WERI-Rb-1 (cell line): ENCODE results near the gene AFF1.
"Not testable (repeated sequence)": the region's sequence is repeated elsewhere in the genome, so short reads cannot be mapped to it uniquely, and the experiment has no call there.

ENCODE experiments used
- DNase-seq: peaks from one replicate; pipeline ENCODE4 v3.0.0-alpha.2; 2020
- H3K27ac ChIP-seq: fragments of 250-450 bp; sonication (Bioruptor Pico); 2 replicates; pipeline ENCODE4 v1.5.1; 2020; ENCODE audit warnings: mild to moderate bottlenecking, moderate library complexity
- H3K27me3 ChIP-seq: fragments of 250-450 bp; sonication (Bioruptor Pico); 2 replicates; pipeline ENCODE4 v1.5.1; 2021; ENCODE audit warnings: mild to moderate bottlenecking, low read depth, moderate library complexity; ENCODE audit not compliant: insufficient read depth, severe bottlenecking
- H3K36me3 ChIP-seq: fragments of 250-450 bp; sonication (Bioruptor Pico); 2 replicates; pipeline ENCODE4 v1.5.1; 2020; ENCODE audit warnings: mild to moderate bottlenecking, moderate library complexity
- H3K4me3 ChIP-seq: 2 replicates; pipeline ENCODE4 v1.5.1; 2011; ENCODE audit warnings: low read depth, mild to moderate bottlenecking, control low read depth, low read length
- H3K9me3 ChIP-seq: fragments of 250-450 bp; sonication (Bioruptor Pico); 2 replicates; pipeline ENCODE4 v1.5.1; 2021; ENCODE audit warnings: mild to moderate bottlenecking, moderate library complexity; ENCODE audit not compliant: severe bottlenecking
- CTCF ChIP-seq: IDR thresholded peaks from 2 replicates; pipeline ENCODE4 v1.5.1; 2011; ENCODE audit warnings: low read depth, mild to moderate bottlenecking, control low read depth, inconsistent platforms, low read length

Gene AFF1

DNA sequence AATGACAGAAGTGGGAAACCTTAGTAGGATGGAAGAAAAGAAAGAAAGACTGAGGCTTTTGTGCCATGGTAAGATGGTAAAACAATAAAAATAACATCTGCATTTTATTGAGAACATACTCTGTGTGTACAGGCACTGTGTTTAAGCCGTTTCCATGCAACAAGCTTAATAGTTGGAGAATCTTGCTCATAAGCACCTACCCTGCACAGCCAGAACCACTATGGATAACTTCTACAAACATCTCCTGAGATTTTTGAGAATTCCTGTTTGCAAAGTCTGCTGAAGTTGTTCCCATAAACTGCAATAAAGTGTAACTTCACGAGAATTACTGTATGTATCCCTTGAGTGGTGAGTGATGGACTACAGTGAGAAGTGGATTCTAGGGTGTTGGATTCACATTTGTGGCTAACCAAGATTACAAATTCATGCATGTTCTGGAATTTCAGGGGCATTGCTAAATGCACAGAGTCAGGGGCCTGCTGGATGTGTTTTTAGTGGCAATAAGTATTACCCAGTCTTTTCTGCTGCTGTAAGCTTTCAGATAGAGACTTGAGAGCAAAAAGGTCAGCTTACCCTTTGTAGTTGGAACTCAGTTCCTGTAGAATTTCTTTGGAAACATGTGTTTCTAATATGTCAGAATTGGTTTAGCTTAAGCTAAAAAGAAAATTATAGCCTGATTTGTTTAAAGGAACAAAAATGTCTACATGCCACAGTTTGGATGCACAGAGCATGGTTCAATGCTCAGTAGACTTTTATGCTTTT is 132.5 kb downstream of the AFF1 start:
- Histone ChIP-seq H3K36me3 (peaks cover 6% of the 10 kb centered on the region), H3K27ac (no peak overlapping the region), H3K9me3 (no peaks in the 10 kb centered on the region), H3K4me3 (no peak overlapping the region), H3K27me3 (no peaks in the 10 kb centered on the region)
- no peak for DNase-seq
- TF ChIP-seq CTCF, result no peak

GRCh38 chr4:87068583-87069021 is 133.8 kb downstream of the AFF1 start:
- Histone ChIP-seq H3K4me3 (no peak overlapping the region), H3K27me3 (no peaks in the 10 kb centered on the region), H3K36me3 (peaks cover 6% of the 10 kb centered on the region), H3K27ac (no peak overlapping the region; the same call in 1 of the 2 replicates), H3K9me3 (no peaks in the 10 kb centered on the region)
- no peak for TF ChIP-seq CTCF
- no peak for DNase-seq

GRCh38 chr4:87069037-87069742 is 134.4 kb downstream of the AFF1 start:
- no peak for DNase-seq
- Histone ChIP-seq H3K27ac (no peak overlapping the region; the same call in 1 of the 2 replicates), H3K9me3 (no peaks in the 10 kb centered on the region), H3K36me3 (peaks cover 6% of the 10 kb centered on the region), H3K27me3 (no peaks in the 10 kb centered on the region), H3K4me3 (no peak overlapping the region)
- TF ChIP-seq CTCF, result no peak

GRCh38 chr4:87071401-87071800 is 136.6 kb downstream of the AFF1 start:
- H3K27me3 ChIP-seq, result no peaks in the 10 kb centered on the region
- H3K4me3 ChIP-seq, result no peak overlapping the region
- TF ChIP-seq CTCF, result no peak
- H3K27ac ChIP-seq, result peak overlapping the region; percentile 91
- H3K9me3 ChIP-seq, result no peaks in the 10 kb centered on the region
- DNase-seq, result no peak
- H3K36me3 ChIP-seq, result peaks cover 6% of the 10 kb centered on the region

DNA sequence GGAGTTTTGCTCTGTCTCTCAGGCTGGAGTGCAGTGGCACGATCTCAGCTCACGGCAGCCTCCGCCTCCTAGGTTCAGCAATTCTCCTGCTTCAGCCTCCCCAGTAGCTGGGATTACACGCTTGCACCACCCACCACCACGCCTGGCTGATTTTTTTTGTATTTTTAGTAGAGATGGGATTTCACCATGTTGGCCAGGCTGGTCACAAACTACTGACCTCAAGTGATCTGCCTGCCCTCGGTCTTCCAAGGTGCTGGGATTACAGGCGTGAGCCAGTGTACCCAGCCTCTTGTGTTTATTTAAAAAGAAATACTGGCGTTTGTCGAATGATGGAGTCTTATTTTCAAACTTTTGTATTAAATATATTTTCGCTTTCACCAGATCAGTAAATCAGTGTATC is 137.7 kb downstream of the AFF1 start:
- peak overlapping the region; percentile 91 for H3K27ac ChIP-seq
- 0 out of 2 replicates have a peak overlapping the region, but pooled peaks have one; percentile 6 for H3K4me3 ChIP-seq
- not testable (repeated sequence) for H3K36me3 ChIP-seq, H3K9me3 ChIP-seq, H3K27me3 ChIP-seq
- DNase-seq, result peak; percentile 84
